ENCODE measurements around the gene TMC6. TPM values are rescaled to one million over a fixed set of nuclear protein-coding genes. Genes with fewer than 3 reads are reported as not detected.
"Not testable (repeated sequence)": the region's sequence is repeated elsewhere in the genome, so short reads cannot be mapped to it uniquely, and the experiment has no call there.

TMC6 gene
- polyA plus RNA-seq, 1 experiment = 0.51 TPM

- no peak overlapping the region for H3K27ac ChIP-seq (ENCODE audit: low read depth, low read length)
- ChIA-PET CTCF (interaction anchor here (0.5 to 1.0 kb wide), 3 partner anchors 9 to 70 kb away, joined by 3 to 4 read pairs (median 3); no protein-coding TSS in a partner anchor), POLR2A (no interaction called here)
- H3K27me3 ChIP-seq (ENCODE audit: control insufficient read depth, insufficient read depth, low read length) = no peaks in the 10 kb centered on the region
- no peak for DNase-seq (ENCODE audit: low read depth, low spot score)
- TF ChIP-seq, protein P1, sequence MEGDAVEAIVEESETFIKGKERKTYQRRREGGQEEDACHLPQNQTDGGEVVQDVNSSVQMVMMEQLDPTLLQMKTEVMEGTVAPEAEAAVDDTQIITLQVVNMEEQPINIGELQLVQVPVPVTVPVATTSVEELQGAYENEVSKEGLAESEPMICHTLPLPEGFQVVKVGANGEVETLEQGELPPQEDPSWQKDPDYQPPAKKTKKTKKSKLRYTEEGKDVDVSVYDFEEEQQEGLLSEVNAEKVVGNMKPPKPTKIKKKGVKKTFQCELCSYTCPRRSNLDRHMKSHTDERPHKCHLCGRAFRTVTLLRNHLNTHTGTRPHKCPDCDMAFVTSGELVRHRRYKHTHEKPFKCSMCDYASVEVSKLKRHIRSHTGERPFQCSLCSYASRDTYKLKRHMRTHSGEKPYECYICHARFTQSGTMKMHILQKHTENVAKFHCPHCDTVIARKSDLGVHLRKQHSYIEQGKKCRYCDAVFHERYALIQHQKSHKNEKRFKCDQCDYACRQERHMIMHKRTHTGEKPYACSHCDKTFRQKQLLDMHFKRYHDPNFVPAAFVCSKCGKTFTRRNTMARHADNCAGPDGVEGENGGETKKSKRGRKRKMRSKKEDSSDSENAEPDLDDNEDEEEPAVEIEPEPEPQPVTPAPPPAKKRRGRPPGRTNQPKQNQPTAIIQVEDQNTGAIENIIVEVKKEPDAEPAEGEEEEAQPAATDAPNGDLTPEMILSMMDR (IDR thresholded peaks at IDR 0.05; ENCODE audit: low read depth, low read length) = no peak
- no peak overlapping the region for H3K4me3 ChIP-seq (ENCODE audit: low read depth, low read length)
- no peaks in the 10 kb centered on the region for H3K9me3 ChIP-seq (ENCODE audit: control insufficient read depth, insufficient read depth, low read length)
These were observed 45.6 kb downstream of the TMC6 start for GRCh38 chr17:78082988-78083387.

DNA sequence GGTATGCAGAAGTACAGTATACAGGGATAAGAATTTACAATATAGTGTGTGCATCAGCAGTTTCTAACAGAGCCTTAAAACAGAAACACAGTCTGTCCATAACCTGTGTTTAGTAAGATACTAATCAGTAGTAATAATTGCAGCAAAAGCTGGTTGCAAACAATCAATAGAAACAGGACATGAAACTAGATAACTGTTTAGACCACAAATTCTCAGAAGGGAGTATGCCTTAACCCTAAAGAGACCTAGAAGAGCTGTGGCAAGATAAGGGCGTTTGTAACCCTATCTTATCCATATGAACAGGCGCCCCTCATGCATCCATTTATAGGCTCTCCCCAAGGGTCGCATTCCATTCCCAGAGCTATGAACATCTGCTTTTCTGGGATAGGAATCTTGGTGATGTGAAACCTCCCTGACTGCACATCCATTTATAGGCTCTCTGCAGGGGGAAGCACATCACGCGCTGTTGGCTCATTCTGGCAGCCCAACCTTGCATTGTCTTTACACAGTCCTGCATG, 46.1 kb downstream of the TMC6 start:
- H3K9me3 ChIP-seq (ENCODE audit: control insufficient read depth, insufficient read depth, low read length); DNase-seq (ENCODE audit: low read depth, low spot score); H3K4me3 ChIP-seq (ENCODE audit: low read depth, low read length); POLR2A ChIA-PET; H3K27me3 ChIP-seq (ENCODE audit: control insufficient read depth, insufficient read depth, low read length); H3K27ac ChIP-seq (ENCODE audit: low read depth, low read length): not testable (repeated sequence)
- CTCF ChIA-PET = interaction anchor here (0.5 kb wide), 1 partner anchor 12 kb away, joined by 3 read pairs; no protein-coding TSS in a partner anchor

GRCh38 chr17:78081551-78081950, 47.0 kb downstream of the TMC6 start:
- ChIA-PET CTCF (interaction anchor here (1.0 kb wide), 1 partner anchor 63 kb away, joined by 3 read pairs; no protein-coding TSS in a partner anchor), POLR2A (no interaction called here)
- DNase-seq (ENCODE audit: low read depth, low spot score) = no peak
- no peaks in the 10 kb centered on the region for H3K9me3 ChIP-seq (ENCODE audit: control insufficient read depth, insufficient read depth, low read length)
- no peaks in the 10 kb centered on the region for H3K27me3 ChIP-seq (ENCODE audit: control insufficient read depth, insufficient read depth, low read length)
- no peak overlapping the region for H3K4me3 ChIP-seq (ENCODE audit: low read depth, low read length)
- no peak overlapping the region for H3K27ac ChIP-seq (ENCODE audit: low read depth, low read length)
- TF ChIP-seq, protein P1 (IDR thresholded peaks at IDR 0.05; ENCODE audit: low read depth, low read length) = no peak

- ChIA-PET POLR2A (no interaction called here), CTCF (no interaction called here)
- Histone ChIP-seq H3K4me3 (ENCODE audit: low read depth, low read length) (no peak overlapping the region), H3K27ac (ENCODE audit: low read depth, low read length) (no peak overlapping the region), H3K27me3 (ENCODE audit: control insufficient read depth, insufficient read depth, low read length) (no peaks in the 10 kb centered on the region), H3K9me3 (ENCODE audit: control insufficient read depth, insufficient read depth, low read length) (no peaks in the 10 kb centered on the region; the same call in 1 of the 2 replicates)
- TF ChIP-seq, protein P1 (IDR thresholded peaks at IDR 0.05; ENCODE audit: low read depth, low read length) = no peak
- DNase-seq (ENCODE audit: low read depth, low spot score) = no peak
These were observed 49.3 kb downstream of the TMC6 start for GRCh38 chr17:78079253-78079652.

DNA sequence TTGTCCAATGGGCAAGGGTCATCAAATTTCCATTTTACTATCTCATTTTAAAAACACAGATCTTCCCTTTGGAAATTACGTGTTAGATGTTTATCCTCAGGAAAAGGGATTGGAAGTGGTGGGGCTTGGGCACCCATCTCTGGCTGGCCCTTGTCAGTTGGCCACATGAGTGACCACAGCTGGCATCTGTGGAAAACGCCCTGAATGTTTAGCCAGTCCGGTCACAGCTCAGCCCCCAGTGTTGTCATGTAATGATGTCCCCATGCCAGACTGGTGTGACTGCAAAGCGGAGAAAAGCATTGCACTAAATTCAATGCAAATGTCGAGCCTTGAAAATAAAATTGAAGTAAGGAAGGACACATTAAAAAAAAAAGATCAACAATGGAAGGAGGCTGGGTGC, 53.0 kb downstream of the TMC6 start:
- CTCF ChIA-PET = no interaction called here
- Histone ChIP-seq H3K4me3 (ENCODE audit: low read depth, low read length) (no peak overlapping the region), H3K9me3 (ENCODE audit: control insufficient read depth, insufficient read depth, low read length) (no peaks in the 10 kb centered on the region; the same call in 1 of the 2 replicates), H3K27ac (ENCODE audit: low read depth, low read length) (no peak overlapping the region), H3K27me3 (ENCODE audit: control insufficient read depth, insufficient read depth, low read length) (no peaks in the 10 kb centered on the region)
- POLR2A ChIA-PET = no interaction called here
- TF ChIP-seq, protein P1 (IDR thresholded peaks at IDR 0.05; ENCODE audit: low read depth, low read length) = no peak
- no peak for DNase-seq (ENCODE audit: low read depth, low spot score)
